Neuronal stem cell (in vitro differentiated cells): ENCODE results near the gene SFT2D3.

ENCODE experiments used
- DNase-seq: peaks from one replicate; pipeline ENCODE4 v3.0.0-alpha.2; 2013; ENCODE audit warnings: low spot score
- H2AFZ ChIP-seq: one replicate; pipeline ENCODE4 v1.6.1; 2013; ENCODE audit warnings: mild to moderate bottlenecking, low read length, inconsistent platforms
- H2AK5ac ChIP-seq: 2 replicates; pipeline ENCODE4 v1.6.1; 2013; ENCODE audit warnings: low read depth, mild to moderate bottlenecking, inconsistent platforms, low read length, moderate library complexity, mixed read lengths
- H2BK120ac ChIP-seq: 2 replicates; pipeline ENCODE4 v1.6.1; 2013; ENCODE audit warnings: low read depth, mild to moderate bottlenecking, inconsistent platforms, low read length, moderate library complexity, mixed read lengths
- H2BK12ac ChIP-seq: one replicate; pipeline ENCODE4 v1.6.1; 2013; ENCODE audit warnings: low read length, inconsistent platforms
- H2BK15ac ChIP-seq: 2 replicates; pipeline ENCODE4 v1.6.1; 2013; ENCODE audit warnings: mild to moderate bottlenecking, low read length, inconsistent platforms, mixed read lengths
- H2BK5ac ChIP-seq: one replicate; pipeline ENCODE4 v1.6.1; 2013; ENCODE audit warnings: inconsistent platforms, mild to moderate bottlenecking, low read length, moderate library complexity
- H3K14ac ChIP-seq: one replicate; pipeline ENCODE4 v1.6.1; 2013; ENCODE audit warnings: low read length, inconsistent platforms
- H3K18ac ChIP-seq: 2 replicates; pipeline ENCODE4 v1.6.1; 2013; ENCODE audit warnings: low read length, inconsistent platforms
- H3K23ac ChIP-seq: 2 replicates; pipeline ENCODE4 v1.6.1; 2013; ENCODE audit warnings: low read depth, mild to moderate bottlenecking, mixed read lengths, low read length, inconsistent platforms; ENCODE audit not compliant: poor library complexity
- H3K27ac ChIP-seq: replicated peaks from 3 replicates; pipeline ENCODE4 v1.5.1; 2013; ENCODE audit warnings: low read length, inconsistent platforms
- H3K27me3 ChIP-seq, 3 experiments: 2 replicates each; pipeline ENCODE4 v1.6.1; 2013; ENCODE audit warnings: low read length in 3 of 3, mild to moderate bottlenecking in 2 of 3, inconsistent platforms in 1 of 3, low read depth in 1 of 3, mixed read lengths in 1 of 3, moderate library complexity in 1 of 3; ENCODE audit not compliant: control insufficient read depth in 3 of 3, insufficient read depth in 3 of 3
- H3K36me3 ChIP-seq, 2 donors: replicated peaks in 1 of 2; 2 replicates each; pipeline ENCODE4 v1.6.1; 2013; ENCODE audit warnings: low read length in 2 of 2; ENCODE audit not compliant: control insufficient read depth in 2 of 2, insufficient read depth in 2 of 2
- H3K4ac ChIP-seq: 2 replicates; pipeline ENCODE4 v1.6.1; 2013; ENCODE audit warnings: inconsistent platforms, mild to moderate bottlenecking, low read length, moderate library complexity
- H3K4me1 ChIP-seq, 2 donors: 1 replicate in 1 of 2; 2 replicates in 1 of 2; pipeline ENCODE4 v1.6.1; 2013; ENCODE audit warnings: low read length in 2 of 2, low read depth in 1 of 2; ENCODE audit not compliant: control insufficient read depth in 2 of 2, insufficient read depth in 1 of 2
- H3K4me2 ChIP-seq: one replicate; pipeline ENCODE4 v1.6.1; 2013; ENCODE audit warnings: mild to moderate bottlenecking, low read length, inconsistent platforms; ENCODE audit not compliant: insufficient read depth, poor library complexity, severe bottlenecking
- H3K4me3 ChIP-seq, 2 donors: 2 replicates each; pipeline ENCODE4 v1.5.1; 2013; ENCODE audit warnings: low read length in 2 of 2, mild to moderate bottlenecking in 2 of 2, inconsistent platforms in 1 of 2, moderate library complexity in 1 of 2
- H3K79me1 ChIP-seq: one replicate; pipeline ENCODE4 v1.6.1; 2013; ENCODE audit warnings: low read depth, mild to moderate bottlenecking, inconsistent platforms, low read length, moderate library complexity
- H3K9ac ChIP-seq: one replicate; pipeline ENCODE4 v1.6.1; 2013; ENCODE audit warnings: mild to moderate bottlenecking, low read depth, low read length, inconsistent platforms; ENCODE audit not compliant: poor library complexity
- H3K9me3 ChIP-seq, 2 donors: replicated peaks in 1 of 2; 2 replicates each; pipeline versions ENCODE3 to v1.6.1; 2013; ENCODE audit warnings: low read length in 2 of 2, mild to moderate bottlenecking in 2 of 2, inconsistent platforms in 1 of 2, low read depth in 1 of 2, mixed read lengths in 1 of 2, moderate library complexity in 1 of 2; ENCODE audit not compliant: control insufficient read depth in 2 of 2, insufficient read depth in 1 of 2
- H4K8ac ChIP-seq: one replicate; pipeline ENCODE4 v1.6.1; 2013; ENCODE audit warnings: low read depth, mild to moderate bottlenecking, inconsistent platforms, low read length, moderate library complexity
- H4K91ac ChIP-seq: one replicate; pipeline ENCODE4 v1.6.1; 2013; ENCODE audit warnings: low read length, low read depth, mild to moderate bottlenecking, inconsistent platforms; ENCODE audit not compliant: poor library complexity
- WGBS, 2 donors: extraction: QIAGEN DNeasy Blood & Tissue Kit; methylation state at CpG; one replicate each; pipeline ENCODE4 v1.1.7; 2013; ENCODE audit warnings: missing lambda C conversion rate in 2 of 2, mixed read lengths in 1 of 2; ENCODE audit not compliant: insufficient read length in 2 of 2, insufficient replicate concordance in 1 of 2; ENCODE audit errors: extremely low coverage in 2 of 2; 5-methylcytosine and 5-hydroxymethylcytosine counted together

SFT2D3 gene

DNA sequence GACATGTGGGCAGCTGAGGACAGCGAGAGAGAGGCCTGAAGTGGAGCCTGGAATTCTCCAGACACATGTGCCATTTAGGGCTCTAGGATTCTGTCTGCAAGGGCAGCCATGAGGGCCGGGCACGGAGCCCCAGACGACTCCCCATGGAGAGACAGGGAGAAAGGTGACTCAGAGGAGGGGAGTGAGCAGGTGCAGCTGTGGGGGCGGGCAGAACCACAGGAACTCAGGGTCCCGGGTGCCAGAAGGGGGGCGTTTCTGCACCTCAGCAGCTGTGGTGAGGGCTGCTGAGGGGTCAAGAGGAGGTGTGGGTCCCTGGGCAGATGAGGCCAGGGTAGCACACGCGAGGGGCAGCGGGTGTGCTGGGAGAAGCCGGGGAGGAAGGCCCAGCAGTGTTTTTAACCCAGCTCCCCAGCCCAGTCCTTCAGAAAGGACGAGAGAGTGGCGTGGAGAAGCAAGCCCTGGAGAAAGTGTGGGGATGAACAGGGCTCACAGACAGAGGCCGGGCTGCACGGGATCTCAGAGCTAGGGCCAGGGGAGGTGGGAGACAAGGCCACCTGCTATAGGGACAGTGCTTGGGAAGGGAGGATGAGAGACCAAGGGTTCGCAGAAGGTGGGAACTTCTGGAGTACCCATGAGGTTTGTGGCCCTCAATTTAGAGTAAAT lies 47.7 kb upstream of the SFT2D3 start:
- Histone ChIP-seq H3K79me1 (no peaks in the 10 kb centered on the region), H2BK15ac (peak overlapping the region; percentile 99), H3K4me2 (no peak overlapping the region), H3K27me3 (peaks cover 0 to 12% (median 2%) of the 10 kb centered on the region in 3 experiments), H3K18ac (peak overlapping the region; percentile 83), H2AK5ac (peak overlapping the region; percentile 99), H3K23ac (peak overlapping the region; percentile 32), H2BK120ac (peak overlapping the region; percentile 77), H3K36me3 (no peaks in the 10 kb centered on the region), H3K4me1 (peaks cover 3 to 13% of the 10 kb centered on the region in 2 donors), H4K91ac (no peak overlapping the region), H2BK12ac (peak overlapping the region; percentile 91), H3K4ac (no peak overlapping the region), H4K8ac (no peak overlapping the region), H2BK5ac (peak overlapping the region; percentile 41), H3K4me3 (no peak overlapping the region), H3K27ac (no peak overlapping the region), H3K9ac (no peak overlapping the region), H3K9me3 (peaks cover 0 to 2% of the 10 kb centered on the region in 2 donors), H3K14ac (no peak overlapping the region), H2AFZ (no peak overlapping the region)
- WGBS, 2 donors = no CpG with 5 or more reads among the region's 16 CpGs
- DNase-seq = no peak

DNA sequence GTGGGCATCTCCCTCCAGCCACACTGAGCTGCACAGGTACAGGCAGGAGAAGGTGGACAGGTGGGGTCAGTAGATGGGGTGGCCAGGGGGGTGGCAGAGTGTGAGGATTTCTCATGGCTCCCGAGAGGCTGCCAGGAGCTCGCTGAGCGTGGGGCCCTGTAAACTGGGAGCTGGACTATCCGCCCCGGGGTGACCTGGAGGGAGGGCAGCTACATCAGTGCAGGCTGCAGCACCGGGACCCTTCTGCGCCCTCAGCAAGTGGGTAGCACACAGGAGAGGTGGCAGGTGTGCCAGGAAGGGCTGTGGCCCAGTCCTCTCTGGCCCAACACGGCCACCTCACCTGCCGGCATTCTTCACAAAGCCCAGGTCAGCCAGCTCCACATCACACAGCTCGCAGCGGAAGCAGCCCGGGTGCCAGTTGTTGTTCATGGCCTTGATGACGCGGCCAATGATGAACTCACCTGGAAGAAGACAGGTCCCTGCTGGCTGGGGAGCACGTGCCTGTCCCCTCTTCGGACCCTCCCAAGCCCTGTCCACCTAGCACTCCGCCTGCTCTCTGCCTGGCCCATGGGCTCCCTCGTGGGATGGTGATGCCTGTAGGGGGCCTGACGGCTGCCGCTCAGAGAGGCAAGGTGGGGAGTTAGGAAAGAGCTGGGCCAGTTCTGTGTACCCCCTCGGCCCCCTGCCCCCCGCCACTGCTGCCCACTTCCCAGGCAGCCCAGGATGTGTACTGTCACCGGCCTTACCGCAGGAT lies 47.0 kb upstream of the SFT2D3 start:
- peak overlapping the region; percentile 83 for H4K91ac ChIP-seq
- peaks cover 0 to 2% of the 10 kb centered on the region in 2 donors for H3K9me3 ChIP-seq
- peaks cover 0 to 12% (median 2%) of the 10 kb centered on the region in 3 experiments for H3K27me3 ChIP-seq
- H3K4me2 ChIP-seq = no peak overlapping the region
- H3K4ac ChIP-seq = peak overlapping the region; percentile 93
- no peak for DNase-seq
- peak overlapping the region; percentile 99 for H2AK5ac ChIP-seq
- peak overlapping the region; percentile 64 for H3K14ac ChIP-seq
- H3K18ac ChIP-seq = peak overlapping the region; percentile 88
- peaks cover 3 to 13% of the 10 kb centered on the region in 2 donors for H3K4me1 ChIP-seq
- H2BK5ac ChIP-seq = no peak overlapping the region
- H3K9ac ChIP-seq = no peak overlapping the region
- H3K79me1 ChIP-seq = no peaks in the 10 kb centered on the region
- WGBS, 2 donors = no CpG with 5 or more reads among the region's 24 CpGs
- H2AFZ ChIP-seq = no peak overlapping the region
- peak overlapping the region; percentile 45 for H4K8ac ChIP-seq
- no peak overlapping the region for H3K4me3 ChIP-seq
- no peak overlapping the region for H3K27ac ChIP-seq
- H2BK15ac ChIP-seq = peak overlapping the region; percentile 99
- peak overlapping the region; percentile 77 for H2BK120ac ChIP-seq
- peak overlapping the region; percentile 93 for H2BK12ac ChIP-seq
- peak overlapping the region; percentile 60 for H3K23ac ChIP-seq
- H3K36me3 ChIP-seq = no peaks in the 10 kb centered on the region

DNA sequence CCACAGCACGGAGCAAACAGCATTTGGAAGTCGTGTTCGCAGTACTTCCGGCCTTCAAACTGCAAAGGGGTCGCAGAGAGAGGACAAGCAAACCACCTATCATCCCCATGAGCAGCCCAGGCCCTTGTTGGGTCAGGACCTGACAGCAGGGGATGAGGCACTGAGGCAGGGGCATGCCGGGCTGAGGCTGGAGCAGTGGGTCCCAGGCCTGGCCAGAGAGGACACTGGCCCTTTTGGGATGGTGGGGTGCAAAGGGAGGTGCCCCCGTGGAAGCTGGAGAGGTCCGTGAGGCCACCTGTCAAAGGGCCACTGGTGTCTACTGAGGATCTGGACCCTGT lies 46.5 kb upstream of the SFT2D3 start:
- peak overlapping the region; percentile 83 for H4K91ac ChIP-seq
- peak overlapping the region; percentile 99 for H2AK5ac ChIP-seq
- no peak overlapping the region for H2AFZ ChIP-seq
- no CpG with 5 or more reads among the region's 8 CpGs for WGBS, 2 donors
- no peak overlapping the region for H3K9ac ChIP-seq
- H3K9me3 ChIP-seq = peaks cover 0 to 2% of the 10 kb centered on the region in 2 donors
- peak overlapping the region; percentile 60 for H3K23ac ChIP-seq
- peaks cover 0 to 15% (median 2%) of the 10 kb centered on the region in 3 experiments for H3K27me3 ChIP-seq
- peak overlapping the region; percentile 88 for H3K18ac ChIP-seq
- H3K14ac ChIP-seq = peak overlapping the region; percentile 64
- H3K4me2 ChIP-seq = no peak overlapping the region
- peak overlapping the region; percentile 93 for H2BK12ac ChIP-seq
- no peak overlapping the region for H2BK5ac ChIP-seq
- peak overlapping the region; percentile 93 for H3K4ac ChIP-seq
- H2BK15ac ChIP-seq = peak overlapping the region; percentile 99
- no peaks in the 10 kb centered on the region for H3K79me1 ChIP-seq
- peak overlapping the region; percentile 57 for H3K27ac ChIP-seq
- no peaks in the 10 kb centered on the region for H3K36me3 ChIP-seq
- no peak for DNase-seq
- H4K8ac ChIP-seq = peak overlapping the region; percentile 45
- H3K4me3 ChIP-seq = no peak overlapping the region
- H2BK120ac ChIP-seq = peak overlapping the region; percentile 77
- H3K4me1 ChIP-seq = peaks cover 3 to 13% of the 10 kb centered on the region in 2 donors
